Activated CD8-positive, alpha-beta memory T cell treated with anti-CD3 and anti-CD28 coated beads, Interleukin-2, amount 50 U/mL, for 1 hour (primary cell): ENCODE measurements around the gene LGALSL.
A peak's percentile ranks its signal among the peaks of the same experiment; 100 is the strongest.

Experiments used
- DNase-seq: peaks from one replicate; pipeline ENCODE4 v3.0.0-alpha.2; 2020; ENCODE audit errors: extremely low read depth

LGALSL gene

DNA sequence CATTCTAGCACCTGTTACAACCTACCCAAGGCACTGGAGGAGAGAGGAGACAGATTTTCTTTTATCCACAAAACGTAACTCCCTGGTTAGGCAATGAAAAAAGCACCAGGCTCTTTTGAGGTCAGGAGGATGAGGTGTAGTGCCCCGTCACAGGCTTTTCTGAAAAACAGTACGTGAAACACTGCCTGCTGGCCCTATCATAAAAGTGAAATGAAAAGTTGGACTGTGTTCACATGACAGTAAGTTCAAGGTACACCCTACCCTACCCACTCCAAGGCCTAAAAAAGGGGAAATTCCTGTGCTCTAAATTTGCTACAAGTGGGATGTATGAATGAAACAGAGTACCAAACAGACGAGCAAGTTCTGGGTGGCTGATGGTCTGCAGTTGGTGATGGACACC lies 17.6 kb downstream of the LGALSL start:
- DNase-seq = no peak

DNA sequence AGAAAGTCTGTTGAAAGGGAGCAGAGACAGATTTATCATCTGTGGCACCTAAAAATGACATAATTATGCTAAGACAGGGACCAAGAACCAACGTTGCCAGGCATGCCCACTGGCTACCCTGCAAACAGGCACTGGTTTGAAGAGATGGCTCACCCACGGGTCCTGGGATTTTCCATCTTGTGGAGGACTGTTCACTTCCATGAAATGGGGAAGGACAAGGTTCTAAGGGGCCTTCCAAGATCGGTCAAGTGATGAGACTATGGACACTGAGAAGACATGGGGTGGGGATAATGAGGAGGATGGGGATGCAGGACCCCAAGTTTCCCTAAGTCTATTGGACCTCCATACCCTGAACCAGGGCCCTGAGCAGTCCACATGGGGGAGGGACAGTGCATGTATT lies 18.9 kb downstream of the LGALSL start:
- no peak for DNase-seq

DNA sequence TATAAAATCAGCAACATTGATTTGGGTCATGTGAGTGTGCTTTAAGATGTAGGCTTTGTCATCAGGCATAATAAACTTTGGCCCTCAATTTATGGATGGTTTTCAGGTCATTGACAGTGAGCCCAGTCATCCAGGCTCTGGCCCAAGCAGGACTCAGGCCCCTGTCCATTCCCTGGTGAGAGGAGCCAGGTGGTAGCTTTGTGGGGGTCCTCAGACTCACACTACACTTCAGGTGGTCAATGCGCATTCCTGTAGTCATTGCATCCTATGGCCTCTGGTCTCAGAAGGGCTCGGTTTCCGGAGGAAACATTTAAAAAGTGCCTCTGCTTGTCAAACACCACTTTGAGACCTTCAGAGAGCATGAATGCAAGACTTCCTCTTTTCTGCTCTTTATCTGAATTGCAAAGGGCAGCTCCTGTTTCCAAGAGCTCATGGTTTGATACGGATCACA lies 20.2 kb downstream of the LGALSL start:
- no peak for DNase-seq

DNA sequence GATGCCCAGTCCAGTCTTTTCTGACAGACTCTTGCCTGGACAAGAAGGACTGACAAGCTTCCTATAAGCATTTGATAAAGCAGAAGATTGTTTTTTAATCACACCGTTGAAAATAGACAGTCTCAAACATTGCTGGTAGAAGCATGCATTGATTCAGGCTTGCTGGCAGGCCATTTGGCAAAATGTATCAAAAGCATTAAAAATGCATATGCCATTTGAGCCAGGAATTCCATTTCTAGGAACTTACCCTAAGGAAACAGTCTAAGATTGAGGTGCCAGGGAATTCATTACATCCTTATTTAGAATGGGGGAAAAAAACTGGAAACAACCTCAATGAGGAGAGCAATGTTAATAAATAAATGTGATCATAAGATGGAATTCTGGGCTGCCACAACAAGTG lies 20.7 kb downstream of the LGALSL start:
- DNase-seq = no peak

DNA sequence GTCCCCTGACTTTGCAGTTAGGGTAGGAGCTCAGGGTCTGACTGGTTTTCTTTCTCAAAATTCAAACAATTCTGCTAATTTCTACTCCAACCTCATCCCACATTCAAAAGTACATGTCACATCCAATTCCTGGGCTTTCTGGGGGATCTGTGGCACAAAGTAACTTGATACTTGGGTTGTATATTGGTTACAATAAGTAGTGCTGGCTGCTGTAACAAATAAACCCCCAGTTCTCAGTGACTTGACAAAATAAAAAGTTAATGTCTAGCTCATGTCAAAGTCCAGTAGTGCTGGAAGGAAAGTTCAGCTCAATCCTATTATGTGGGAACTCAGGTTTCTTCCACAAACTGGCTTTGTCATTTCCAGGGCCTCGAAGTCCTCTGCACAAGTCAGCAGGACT lies 23.1 kb downstream of the LGALSL start:
- no peak for DNase-seq

DNA sequence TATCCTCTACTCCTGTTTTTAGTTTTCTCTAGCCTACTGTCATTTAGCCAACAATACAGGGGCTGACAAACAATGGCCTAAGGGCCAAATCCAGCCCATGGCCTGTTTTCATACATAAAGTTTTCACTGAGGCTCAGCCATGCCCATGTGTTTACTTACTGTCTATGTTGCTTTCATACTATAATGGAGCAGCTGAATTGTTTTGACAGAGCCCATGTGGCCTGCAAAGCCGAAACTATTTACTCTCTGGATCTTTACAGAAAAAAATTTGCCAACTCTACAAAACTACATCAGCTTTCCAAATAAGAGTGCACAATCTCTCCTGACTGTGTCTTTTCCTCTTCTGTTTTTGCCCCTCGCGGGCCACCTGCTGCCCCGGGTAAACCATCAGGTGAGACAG lies 24.0 kb downstream of the LGALSL start:
- no peak for DNase-seq

DNA sequence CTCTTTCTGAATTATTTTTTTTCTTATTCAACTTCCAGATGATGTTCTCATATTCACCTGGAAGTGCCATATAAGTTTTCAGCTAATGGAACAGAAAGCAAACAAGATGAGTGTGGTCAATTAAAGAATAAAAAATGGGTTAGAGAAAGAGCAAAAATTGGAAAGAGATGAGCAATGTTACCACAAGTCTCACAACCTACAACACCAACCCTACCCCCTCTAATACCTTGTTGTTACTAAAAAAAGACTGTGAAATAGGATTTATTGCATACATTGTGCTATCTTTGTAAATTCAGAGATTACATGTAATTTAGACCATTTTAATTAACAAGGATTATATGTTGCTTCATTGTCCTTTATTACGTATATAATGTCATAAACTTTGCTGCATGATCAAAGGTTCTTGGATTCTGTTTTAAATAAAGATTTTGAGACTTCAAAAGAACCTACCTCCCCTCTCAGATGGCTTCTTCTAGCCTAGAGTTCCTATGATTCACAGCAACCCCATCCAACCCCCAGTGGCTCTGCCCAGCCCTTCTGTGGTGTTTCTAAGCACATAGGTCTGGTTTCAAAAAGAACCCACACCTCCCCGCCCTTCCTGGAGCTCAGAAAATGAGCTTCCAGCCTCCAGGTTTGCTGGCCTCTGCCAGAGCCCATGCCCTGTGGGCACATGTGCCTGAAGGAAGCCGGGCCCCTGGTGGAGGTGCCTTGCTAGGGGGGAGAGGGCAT lies 24.7 kb downstream of the LGALSL start:
- DNase-seq = no peak

DNA sequence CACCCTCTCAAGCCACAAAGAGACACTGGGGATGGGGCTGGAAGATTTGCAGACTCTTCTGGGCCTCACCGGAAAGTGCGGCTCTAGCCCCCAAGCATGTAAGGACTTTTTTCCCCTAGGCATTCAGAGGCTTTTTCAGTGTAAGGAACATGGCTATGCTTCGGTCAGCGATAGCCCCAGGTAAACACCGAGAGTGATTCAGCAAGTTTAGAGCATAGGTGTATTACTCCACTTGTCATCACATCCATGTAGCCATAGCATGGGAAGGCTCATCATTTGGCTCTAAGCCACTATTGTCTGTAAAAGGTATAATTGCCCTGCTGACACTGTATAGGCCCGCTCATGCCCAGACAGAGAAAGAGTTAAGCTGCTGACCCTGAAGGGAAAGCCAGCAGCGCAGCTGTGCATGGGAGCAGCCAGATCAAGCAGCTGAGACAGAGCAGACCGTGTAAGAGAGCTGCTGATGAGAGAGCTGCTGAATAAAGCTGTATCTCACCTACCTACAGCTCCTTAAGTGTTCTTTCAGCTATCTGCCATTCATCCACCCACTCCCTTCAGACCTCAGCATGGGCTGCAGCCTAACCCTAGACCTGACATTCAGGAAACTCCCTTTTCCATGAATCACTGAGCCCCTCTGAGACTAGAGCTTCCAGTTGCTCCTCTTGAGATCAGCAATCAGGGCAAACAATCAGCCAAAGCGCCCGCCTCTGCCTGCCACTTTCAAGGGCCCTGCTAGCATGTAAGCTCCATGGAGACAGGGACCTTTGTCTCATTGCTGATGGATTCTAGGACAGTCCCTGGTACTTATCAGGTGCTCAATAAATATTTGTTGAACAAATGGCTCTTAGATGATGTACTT lies 25.5 kb downstream of the LGALSL start:
- no peak for DNase-seq

DNA sequence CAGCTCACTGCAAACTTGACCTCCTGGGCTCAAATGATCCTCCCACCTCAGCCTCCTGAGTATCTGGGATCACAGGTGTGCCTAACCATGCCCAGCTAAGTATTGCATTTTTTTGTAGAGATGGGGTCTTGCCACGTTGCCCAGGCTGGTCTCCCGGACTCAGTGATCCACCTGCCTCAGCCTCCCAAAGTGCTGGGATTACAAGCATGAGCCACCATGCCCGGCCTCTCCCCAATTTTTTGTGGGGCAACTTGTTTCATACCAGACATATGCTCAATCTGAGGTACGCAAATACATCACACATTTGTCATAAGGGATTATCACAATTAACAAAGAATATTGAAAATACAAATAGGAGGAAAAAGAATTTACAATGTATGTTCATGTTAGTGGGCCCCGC lies 27.7 kb downstream of the LGALSL start:
- DNase-seq = no peak

DNA sequence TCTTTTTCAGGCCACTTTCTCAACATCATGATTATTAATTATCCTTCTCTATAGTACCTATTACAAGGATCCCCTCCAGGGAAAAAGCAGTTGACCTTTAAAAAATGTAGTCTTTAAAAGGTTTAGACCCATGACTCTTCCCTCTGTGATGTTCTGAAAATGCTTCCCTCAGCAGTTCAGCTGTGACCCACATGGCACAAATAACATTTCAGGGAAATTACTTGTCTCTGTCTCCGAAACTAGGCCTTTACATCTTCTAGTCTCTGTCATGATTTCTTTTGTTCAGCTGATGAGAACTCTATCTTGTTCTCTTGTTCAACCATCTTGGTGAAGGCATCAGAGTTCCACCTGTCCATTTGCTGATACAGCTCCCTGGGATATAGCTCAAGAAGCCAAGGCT lies 28.3 kb downstream of the LGALSL start:
- DNase-seq = no peak

DNA sequence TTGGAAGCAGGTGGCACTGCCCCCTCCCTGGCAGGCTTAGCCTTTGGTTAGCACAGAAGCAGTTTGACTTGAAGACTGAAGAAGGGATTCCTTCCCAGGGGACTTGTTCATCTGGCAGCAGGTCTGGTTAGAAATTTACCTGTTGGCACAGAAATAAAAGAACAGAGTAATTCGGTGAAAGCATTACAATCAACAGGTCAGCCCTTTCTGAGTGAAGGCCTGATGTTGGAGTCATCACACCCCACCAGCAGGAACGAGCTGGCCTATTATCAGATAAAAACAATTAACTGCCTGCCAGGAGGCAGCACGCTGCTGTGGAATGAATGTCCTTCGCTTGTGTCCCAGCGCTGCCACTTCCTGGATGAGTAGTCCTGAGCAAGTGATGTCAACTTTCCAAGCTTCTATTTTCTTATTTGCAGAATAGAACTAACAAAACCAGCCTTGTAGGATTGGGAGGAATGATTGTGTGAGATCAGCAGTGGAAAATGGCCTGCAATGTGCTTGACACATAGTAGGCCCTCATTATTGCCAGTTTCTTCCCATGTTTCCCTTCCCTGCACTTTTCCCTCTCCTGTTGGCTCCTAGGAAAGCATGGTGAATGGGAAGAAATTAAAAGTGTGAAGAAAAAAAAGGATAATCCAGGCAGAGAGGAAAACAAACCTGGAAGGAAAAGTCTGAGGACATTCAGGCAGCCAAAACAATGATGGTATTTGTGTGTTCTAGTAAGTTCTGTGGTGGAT lies 29.0 kb downstream of the LGALSL start:
- DNase-seq = no peak

DNA sequence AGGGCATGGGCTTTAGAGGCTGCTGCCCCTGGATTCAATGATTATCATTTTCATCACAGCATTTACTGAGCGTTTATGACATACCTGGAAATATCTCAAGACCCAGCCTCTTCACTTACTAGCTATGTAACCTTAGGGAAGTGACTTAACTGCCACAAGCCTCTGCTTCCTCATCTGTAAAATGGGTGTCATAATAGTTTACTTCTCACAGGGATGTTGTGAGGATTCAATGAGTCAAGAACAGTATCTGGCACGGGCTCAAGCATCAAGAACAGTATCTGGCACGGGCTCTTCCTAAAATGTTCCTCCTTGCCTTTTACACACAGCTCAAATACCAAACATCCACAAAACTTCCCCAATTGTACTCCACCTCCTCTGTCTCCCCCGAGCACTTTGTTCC lies 31.4 kb downstream of the LGALSL start:
- DNase-seq = no peak

DNA sequence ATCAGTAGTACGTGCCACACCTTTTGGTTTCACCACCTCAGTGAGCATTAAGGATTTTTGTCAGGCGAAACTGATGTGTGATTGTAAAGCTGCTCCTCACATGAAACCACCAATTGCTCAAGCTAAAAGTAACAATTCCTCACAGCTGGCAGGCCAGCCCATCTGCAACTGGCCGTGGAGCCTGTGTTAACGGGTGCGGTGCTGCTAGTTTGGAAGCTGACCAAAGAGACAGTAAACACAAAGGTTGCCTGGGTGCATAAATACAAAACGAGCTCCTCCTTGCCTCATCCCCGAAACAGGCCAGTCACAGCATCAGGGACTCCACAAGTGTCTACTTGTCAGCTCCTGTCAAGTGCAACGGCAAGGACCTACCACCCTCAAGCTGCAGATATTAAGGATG lies 32.0 kb downstream of the LGALSL start:
- DNase-seq = no peak

DNA sequence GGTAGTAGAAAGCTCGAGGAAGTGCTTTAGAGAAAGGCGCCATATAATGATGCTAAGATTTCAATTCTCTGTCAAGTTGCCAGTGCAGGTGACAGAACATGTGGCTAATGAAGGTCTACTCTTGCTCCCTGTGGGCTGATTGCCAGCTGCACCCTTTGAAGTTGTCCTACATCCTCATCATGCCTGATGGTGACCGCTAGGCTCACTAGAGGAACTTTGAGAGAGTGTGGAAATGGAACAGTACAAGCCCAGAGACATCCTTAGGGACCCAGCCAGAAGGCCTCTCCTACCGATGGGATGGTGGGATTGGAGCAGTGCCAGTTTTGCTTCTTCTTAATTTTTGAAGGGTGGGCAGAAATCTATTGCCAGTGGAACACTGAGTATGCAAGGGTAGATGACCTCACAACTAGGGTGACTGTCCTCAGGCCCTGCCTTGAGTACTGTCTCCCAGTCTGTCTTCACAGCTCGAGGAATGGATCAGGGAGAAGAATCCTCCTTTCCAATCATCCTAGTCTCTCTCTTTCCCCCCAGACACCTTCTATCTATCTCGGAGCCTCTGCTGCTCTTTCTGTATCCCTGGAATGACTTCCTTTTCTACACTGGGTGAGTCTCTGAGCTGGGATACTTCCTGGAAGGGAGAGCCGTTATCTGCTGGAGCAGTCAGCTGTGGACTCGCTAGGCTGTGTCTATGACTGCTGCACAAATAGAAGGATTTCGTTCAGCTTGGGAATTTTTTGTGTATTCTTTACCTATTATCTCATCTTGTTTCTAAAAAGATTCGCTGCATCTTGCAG lies 33.5 kb downstream of the LGALSL start:
- no peak for DNase-seq

DNA sequence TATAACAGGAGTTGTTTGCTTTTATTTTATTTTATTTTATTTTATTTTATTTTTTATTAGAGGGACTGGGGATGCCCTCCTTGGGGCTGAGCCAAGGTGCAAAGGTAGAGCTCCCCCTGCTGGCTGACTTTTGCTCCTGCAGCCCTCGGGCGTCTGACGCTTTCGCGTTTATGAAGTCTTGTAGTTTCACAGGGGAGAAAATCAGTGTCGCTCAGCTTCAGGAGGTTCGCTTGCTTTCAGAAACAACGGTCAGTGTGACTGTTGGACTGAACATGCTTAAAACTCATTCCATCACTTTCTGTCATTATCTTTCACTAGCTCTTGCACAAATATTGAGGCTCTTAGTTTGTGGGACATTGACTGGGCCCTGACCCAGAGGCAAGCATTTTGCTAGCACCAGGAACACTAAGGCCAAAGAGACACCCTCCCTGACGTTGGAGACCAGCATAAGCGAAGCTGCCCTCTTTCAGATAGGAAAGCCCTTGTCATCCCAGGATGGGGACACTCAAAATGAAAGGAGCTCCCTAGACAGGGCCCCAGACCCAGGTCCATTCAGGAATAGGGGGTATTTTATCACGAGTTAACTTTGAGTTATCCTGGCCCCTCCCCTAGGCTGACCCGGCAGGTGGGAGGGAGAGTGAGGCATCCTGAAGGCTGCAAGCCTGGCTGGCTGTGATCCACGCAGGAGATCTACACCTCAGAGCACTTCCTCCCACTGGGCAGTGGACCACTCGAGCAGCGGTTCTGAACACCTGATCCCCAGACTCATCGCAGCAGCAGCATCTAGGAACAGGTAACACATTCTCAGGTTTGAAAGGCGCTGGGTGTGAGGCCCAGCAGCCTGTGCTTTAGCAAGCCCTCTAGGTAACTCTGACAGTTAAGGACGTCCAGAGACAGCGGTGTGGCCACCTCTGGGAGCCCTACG lies 34.4 kb downstream of the LGALSL start:
- DNase-seq = peak; percentile 35

DNA sequence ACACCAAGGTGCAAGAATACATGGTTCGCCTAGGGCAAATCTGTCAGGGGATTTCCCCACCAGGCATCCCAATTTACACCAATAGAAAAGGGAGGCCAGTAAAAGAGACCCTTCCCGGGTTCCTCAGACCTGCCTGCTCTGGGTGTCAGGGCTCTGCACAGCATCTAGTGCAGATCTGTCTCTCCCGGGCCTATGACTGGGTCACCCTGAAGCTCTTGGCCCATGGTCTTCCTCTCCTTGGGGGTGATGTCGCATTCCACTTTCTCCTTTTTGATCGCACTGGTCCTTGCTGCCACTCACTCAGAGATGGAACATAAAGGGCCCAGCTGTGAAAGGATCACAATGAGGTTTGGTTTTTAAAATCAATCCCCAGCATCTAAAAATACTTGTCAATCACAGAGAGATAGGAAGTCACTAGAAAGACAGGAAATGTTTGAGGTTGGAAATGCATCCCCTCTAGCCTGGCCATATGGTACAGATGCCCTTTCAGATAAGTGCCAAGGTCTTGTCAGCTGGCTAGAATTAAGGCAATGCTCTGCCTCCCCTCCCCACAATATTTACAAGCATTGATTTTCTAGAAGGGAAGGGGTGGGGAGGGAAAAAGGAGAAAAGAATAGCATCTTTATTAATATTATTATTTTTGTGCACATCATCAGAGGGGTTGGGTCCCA lies 35.3 kb downstream of the LGALSL start:
- no peak for DNase-seq

DNA sequence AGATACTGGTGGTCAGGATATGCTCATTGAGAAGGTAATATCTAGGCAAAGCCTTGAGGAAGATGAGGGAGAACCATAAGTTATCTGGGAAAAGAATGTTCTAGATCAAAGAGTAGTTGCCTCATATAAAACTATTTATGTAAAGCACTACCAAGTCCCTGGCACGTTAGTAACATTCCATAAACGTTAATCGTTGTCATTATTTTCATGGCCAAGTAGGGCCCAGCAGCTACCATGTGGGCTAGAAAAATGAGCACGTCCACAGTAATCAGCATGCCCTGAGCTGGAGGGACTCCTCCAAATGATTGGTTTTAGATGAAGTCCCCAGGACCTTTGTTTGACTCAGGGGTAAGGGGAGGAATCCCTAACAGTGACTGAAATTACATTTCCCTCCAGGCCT lies 37.5 kb downstream of the LGALSL start:
- no peak for DNase-seq

DNA sequence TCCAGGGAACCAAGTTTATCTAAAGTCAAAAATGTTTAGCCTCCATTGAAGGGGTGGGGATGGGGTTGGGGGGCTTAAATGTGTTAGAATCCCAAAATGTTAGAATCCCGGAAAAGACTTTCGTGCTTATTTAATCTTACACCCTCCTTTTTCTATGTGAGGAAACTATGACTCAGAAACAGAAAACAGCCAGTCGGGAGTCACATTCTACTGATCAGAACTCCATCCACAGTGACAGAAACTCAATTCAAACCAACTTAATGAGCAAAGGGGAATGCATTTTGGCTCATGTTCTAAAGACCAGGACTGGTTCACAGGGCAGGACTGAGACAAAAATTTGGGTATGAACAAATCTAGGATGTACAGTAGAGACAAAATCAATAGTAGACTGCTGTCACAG lies 38.3 kb downstream of the LGALSL start:
- no peak for DNase-seq

DNA sequence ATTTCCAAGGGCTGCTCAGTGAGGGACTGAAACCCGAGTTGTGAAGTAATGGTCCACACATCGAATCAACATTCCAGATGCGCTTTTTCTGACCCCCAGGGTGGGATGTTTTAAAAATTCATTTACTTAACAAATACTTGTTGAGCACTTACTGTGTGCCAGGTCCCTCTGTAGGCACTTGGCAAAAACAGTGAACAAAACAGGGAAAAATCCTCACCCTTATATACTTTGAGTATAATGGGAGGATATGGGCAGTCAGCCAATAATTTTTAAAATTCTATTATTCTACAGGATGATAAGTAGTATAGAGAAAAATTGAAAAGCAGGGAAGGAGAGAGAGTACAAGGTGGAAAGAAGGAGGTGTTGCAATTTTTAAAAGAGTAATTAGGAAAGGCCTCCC lies 38.9 kb downstream of the LGALSL start:
- no peak for DNase-seq

DNA sequence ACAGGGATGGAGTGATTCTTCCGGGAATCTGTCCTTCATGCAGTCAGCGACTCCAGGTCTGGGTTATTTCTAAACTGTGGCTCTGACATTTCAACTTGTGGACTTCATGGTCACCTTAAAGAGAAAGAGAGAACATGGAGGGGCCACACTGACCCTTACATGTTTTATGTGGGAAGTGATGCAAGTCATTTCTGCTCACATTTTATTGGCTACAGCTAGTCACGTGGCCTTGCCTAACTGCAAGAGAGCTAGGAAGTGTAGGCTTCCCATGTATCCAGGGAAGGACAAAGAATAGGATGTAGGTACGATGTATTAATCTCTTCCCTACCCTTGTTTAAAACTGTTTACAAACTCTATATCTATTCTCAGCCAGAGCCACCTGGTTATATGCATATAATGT lies 39.8 kb downstream of the LGALSL start:
- no peak for DNase-seq
